Cardiac fibroblast (primary cell): Measurements from ENCODE around the gene PNMA8C.
A peak's percentile ranks its signal among the peaks of the same experiment; 100 is the strongest.

Experiments
- DNase-seq, 2 donors: peaks; one replicate each; pipeline versions ENCODE4 v3.0.0 to v3.0.0-alpha.2; 2010; ENCODE audit warnings: low read depth in 2 of 2
- H3K4me3 ChIP-seq, 2 donors: replicated peaks in 1 of 2; 1 replicate in 1 of 2; 2 replicates in 1 of 2; pipeline ENCODE4 v1.5.1; 2011; ENCODE audit warnings: low read depth in 2 of 2, low read length in 2 of 2, mild to moderate bottlenecking in 2 of 2, moderate library complexity in 1 of 2
- CTCF ChIP-seq: IDR thresholded peaks from one replicate; pipeline ENCODE4 v1.5.1; 2011; ENCODE audit warnings: low read depth, mild to moderate bottlenecking, low read length, inconsistent platforms

PNMA8C gene

GRCh38 chr19:46394402-46394797, 34.3 kb downstream of the PNMA8C start:
- H3K4me3 ChIP-seq = no peak overlapping the region
- TF ChIP-seq CTCF = no peak
- DNase-seq = peak; percentile 46

- DNase-seq = no peak
- TF ChIP-seq CTCF = no peak
- H3K4me3 ChIP-seq = no peak overlapping the region
Observed at GRCh38 chr19:46393456-46394401, 35.0 kb downstream of the PNMA8C start.

GRCh38 chr19:46392837-46393236, 35.9 kb downstream of the PNMA8C start:
- no peak for TF ChIP-seq CTCF
- H3K4me3 ChIP-seq = no peak overlapping the region
- no peak for DNase-seq

GRCh38 chr19:46392252-46392801, 36.4 kb downstream of the PNMA8C start:
- TF ChIP-seq CTCF = no peak
- peak; percentile 63 to 78 for DNase-seq
- no peak overlapping the region for H3K4me3 ChIP-seq

- DNase-seq = no peak
- TF ChIP-seq CTCF = no peak
- no peak overlapping the region for H3K4me3 ChIP-seq
Observed at GRCh38 chr19:46391296-46392251, 37.2 kb downstream of the PNMA8C start.

- no peak for DNase-seq
- H3K4me3 ChIP-seq = no peak overlapping the region
- TF ChIP-seq CTCF = no peak
Observed at GRCh38 chr19:46390866-46391265, 37.9 kb downstream of the PNMA8C start.
